PC-3 (cell line): ENCODE measurements around the gene FAM168B. TPM values are rescaled to one million over a fixed set of nuclear protein-coding genes. Genes with fewer than 3 reads are reported as not detected.

Experiments
- ATAC-seq: fragments of 200-7000 bp; cut with Tn5 transposase; 2 replicates; pipeline ENCODE4 v1.9.1; 2020; ENCODE audit warnings: mild to moderate bottlenecking, moderate library complexity
- BruUV-seq: library from RNA; stranded (reverse); fragments of 400-500 nt; replicated peaks from 2 replicates; lab custom pipeline; 2021; lab: Mats Ljungman, UMichigan
- CTCF ChIA-PET: fragments of 300-600 bp; sonication (Branson Sonifier 250); formaldehyde crosslinking; loops from one replicate; lab custom pipeline; 2022; ENCODE audit warnings: antibody characterized with exemption; lab: Charles Lee
- POLR2A ChIA-PET: fragments of 300-600 bp; sonication (Branson Sonifier 250); formaldehyde crosslinking; loops from one replicate; lab custom pipeline; 2022; ENCODE audit warnings: antibody characterized with exemption; ENCODE audit not compliant: unreplicated experiment; lab: Charles Lee
- DNase-seq: peaks from one replicate; pipeline ENCODE4 v3.0.0-alpha.2; 2015
- H2AFZ ChIP-seq: fragments of 300-600 bp; sonication (generic); 2 replicates; pipeline ENCODE4 v1.6.0; 2016; ENCODE audit warnings: antibody characterized with exemption, low read length
- H3F3A ChIP-seq: fragments of 300-600 bp; sonication (generic); one replicate; pipeline ENCODE4 v1.6.0; 2017; ENCODE audit warnings: antibody characterized with exemption, low read length, control low read depth, mild to moderate bottlenecking; ENCODE audit not compliant: unreplicated experiment
- H3K27ac ChIP-seq: fragments of 300-600 bp; sonication (generic); 2 replicates; pipeline ENCODE4 v1.5.1; 2016; ENCODE audit warnings: mild to moderate bottlenecking, low read length
- H3K27me3 ChIP-seq: fragments of 300-600 bp; sonication (generic); 2 replicates; pipeline ENCODE4 v1.6.1; 2016; ENCODE audit warnings: low read length, mixed read lengths
- H3K36me3 ChIP-seq: fragments of 300-600 bp; sonication (generic); 2 replicates; pipeline ENCODE4 v1.6.1; 2016; ENCODE audit warnings: low read depth, mixed run types, low read length, mixed read lengths
- H3K4me1 ChIP-seq: fragments of 300-600 bp; sonication (generic); 2 replicates; pipeline ENCODE4 v1.5.1; 2016; ENCODE audit warnings: low read length; ENCODE audit not compliant: insufficient read depth
- H3K4me2 ChIP-seq: fragments of 300-600 bp; sonication (generic); 2 replicates; pipeline ENCODE4 v1.6.0; 2016; ENCODE audit warnings: low read length
- H3K4me3 ChIP-seq: fragments of 300-600 bp; sonication (generic); 2 replicates; pipeline ENCODE4 v1.5.1; 2016; ENCODE audit warnings: mild to moderate bottlenecking, low read length, mixed read lengths
- H3K79me2 ChIP-seq: fragments of 300-600 bp; sonication (generic); 2 replicates; pipeline ENCODE4 v1.6.1; 2017; ENCODE audit warnings: low read length, mixed read lengths
- H3K9ac ChIP-seq: fragments of 300-600 bp; sonication (generic); 2 replicates; pipeline ENCODE4 v1.6.0; 2016; ENCODE audit warnings: mild to moderate bottlenecking, low read length
- H3K9me2 ChIP-seq: fragments of 300-600 bp; sonication (generic); replicated peaks from 2 replicates; pipeline ENCODE4 v1.6.1; 2016; ENCODE audit warnings: mixed run types, low read length, mixed read lengths
- H3K9me3 ChIP-seq: fragments of 300-600 bp; sonication (generic); 2 replicates; pipeline ENCODE4 v1.6.1; 2016; ENCODE audit warnings: low read length, mixed read lengths
- H4K20me1 ChIP-seq: fragments of 300-600 bp; sonication (generic); 2 replicates; pipeline ENCODE4 v1.6.1; 2016; ENCODE audit warnings: low read length, mixed read lengths
- EZH2 ChIP-seq: fragments of 300-600 bp; sonication (generic); IDR thresholded peaks from one replicate; pipeline ENCODE4 v1.6.1; 2017; ENCODE audit warnings: antibody characterized with exemption, mild to moderate bottlenecking, low read length; ENCODE audit not compliant: unreplicated experiment
- EZH2phosphoT487 ChIP-seq: fragments of 300-600 bp; sonication (generic); IDR thresholded peaks from 2 replicates; pipeline ENCODE4 v1.6.1; 2018; ENCODE audit warnings: mild to moderate bottlenecking, antibody characterized with exemption, low read length, borderline replicate concordance
- intact Hi-C: fragments of 100-400 bp; cut with micrococcal nuclease; formaldehyde crosslinking; loops from 2 replicates; pipeline ENCODE4 v1.9.0; 2023
- total RNA-seq: library from RNA; depleted of rRNA; stranded (reverse); fragments of >200 nt; gene quantifications from 2 replicates; pipeline ENCODE4 v1.2.3, GENCODE V29; 2014; rRNA removed
- TF ChIP-seq, protein P1 (sequence below): fragments of 300-600 bp; sonication (generic); conservative IDR thresholded peaks from 2 replicates; pipeline ENCODE4 v1.5.1; 2017; ENCODE audit warnings: antibody characterized with exemption, low read depth, mild to moderate bottlenecking, low read length

The FAM168B gene
- total RNA-seq, 1 experiment from 2014 or later = 91.7 TPM

- ChIA-PET POLR2A (no interaction called here), CTCF (no interaction called here)
- BruUV-seq = no TSS peak
- H3K9ac ChIP-seq = no peak overlapping the region
- H3K27ac ChIP-seq = no peak overlapping the region
- H3K9me3 ChIP-seq = no peaks in the 10 kb centered on the region
- no peaks in the 10 kb centered on the region for H3K27me3 ChIP-seq
- H4K20me1 ChIP-seq = no peaks in the 10 kb centered on the region
- no peak overlapping the region for H3K4me2 ChIP-seq
- DNase-seq (no peak), ATAC-seq (no peak)
- no peaks in the 10 kb centered on the region for H3F3A ChIP-seq
- H3K36me3 ChIP-seq = no peaks in the 10 kb centered on the region
- H3K4me1 ChIP-seq = no peaks in the 10 kb centered on the region
- TF ChIP-seq EZH2 = no peak
- TF ChIP-seq, protein P1, sequence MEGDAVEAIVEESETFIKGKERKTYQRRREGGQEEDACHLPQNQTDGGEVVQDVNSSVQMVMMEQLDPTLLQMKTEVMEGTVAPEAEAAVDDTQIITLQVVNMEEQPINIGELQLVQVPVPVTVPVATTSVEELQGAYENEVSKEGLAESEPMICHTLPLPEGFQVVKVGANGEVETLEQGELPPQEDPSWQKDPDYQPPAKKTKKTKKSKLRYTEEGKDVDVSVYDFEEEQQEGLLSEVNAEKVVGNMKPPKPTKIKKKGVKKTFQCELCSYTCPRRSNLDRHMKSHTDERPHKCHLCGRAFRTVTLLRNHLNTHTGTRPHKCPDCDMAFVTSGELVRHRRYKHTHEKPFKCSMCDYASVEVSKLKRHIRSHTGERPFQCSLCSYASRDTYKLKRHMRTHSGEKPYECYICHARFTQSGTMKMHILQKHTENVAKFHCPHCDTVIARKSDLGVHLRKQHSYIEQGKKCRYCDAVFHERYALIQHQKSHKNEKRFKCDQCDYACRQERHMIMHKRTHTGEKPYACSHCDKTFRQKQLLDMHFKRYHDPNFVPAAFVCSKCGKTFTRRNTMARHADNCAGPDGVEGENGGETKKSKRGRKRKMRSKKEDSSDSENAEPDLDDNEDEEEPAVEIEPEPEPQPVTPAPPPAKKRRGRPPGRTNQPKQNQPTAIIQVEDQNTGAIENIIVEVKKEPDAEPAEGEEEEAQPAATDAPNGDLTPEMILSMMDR = no peak
- no peak for TF ChIP-seq EZH2phosphoT487
- intact Hi-C loops = no loop called here
- H3K79me2 ChIP-seq = no peaks in the 10 kb centered on the region
- no peaks in the 10 kb centered on the region for H3K9me2 ChIP-seq
- H3K4me3 ChIP-seq = no peak overlapping the region
- H2AFZ ChIP-seq = no peak overlapping the region
Observed at GRCh38 chr2:131004446-131005209, 88.6 kb downstream of the FAM168B start.

GRCh38 chr2:130998561-130998960 is 94.7 kb downstream of the FAM168B start:
- Histone ChIP-seq H4K20me1 (no peaks in the 10 kb centered on the region), H3K9ac (no peak overlapping the region), H3K4me1 (no peaks in the 10 kb centered on the region), H3K27me3 (no peaks in the 10 kb centered on the region), H3F3A (no peaks in the 10 kb centered on the region), H3K79me2 (no peaks in the 10 kb centered on the region), H3K27ac (no peak overlapping the region), H3K4me3 (no peak overlapping the region), H3K36me3 (no peaks in the 10 kb centered on the region), H2AFZ (no peak overlapping the region), H3K9me2 (no peaks in the 10 kb centered on the region), H3K9me3 (no peaks in the 10 kb centered on the region), H3K4me2 (no peak overlapping the region)
- ChIA-PET POLR2A (no interaction called here), CTCF (no interaction called here)
- intact Hi-C loops = no loop called here
- ATAC-seq (no peak), DNase-seq (no peak)
- TF ChIP-seq EZH2phosphoT487 (no peak), EZH2 (no peak)
- TF ChIP-seq, protein P1 = no peak
- BruUV-seq = no TSS peak

Other genes starting within 250 kb of the FAM168B start
- gene PLEKHB2, start 11.9 kb upstream of the FAM168B start, total RNA-seq = 64.5 and 73.9 TPM in 2 replicates
- gene POTEE, start 116.1 kb upstream of the FAM168B start, total RNA-seq = 0.58 TPM in 1 of 2 replicates, not detected in the other